COLO668 (cell line): ENCODE results near the gene HABP2.

Source experiments
- DNase-seq: peaks from one replicate; lab custom pipeline; 2025; ENCODE audit not compliant: unreplicated experiment; lab: John Stamatoyannopoulos, UW

Gene HABP2

GRCh38 chr10:113552701-113553100 lies at the start of gene HABP2:
Gene HABP2 (plus strand): TSS chr10:113553053. CDS start chr10:113553122, 69 bp downstream.
- peak; percentile 6 for DNase-seq

DNA sequence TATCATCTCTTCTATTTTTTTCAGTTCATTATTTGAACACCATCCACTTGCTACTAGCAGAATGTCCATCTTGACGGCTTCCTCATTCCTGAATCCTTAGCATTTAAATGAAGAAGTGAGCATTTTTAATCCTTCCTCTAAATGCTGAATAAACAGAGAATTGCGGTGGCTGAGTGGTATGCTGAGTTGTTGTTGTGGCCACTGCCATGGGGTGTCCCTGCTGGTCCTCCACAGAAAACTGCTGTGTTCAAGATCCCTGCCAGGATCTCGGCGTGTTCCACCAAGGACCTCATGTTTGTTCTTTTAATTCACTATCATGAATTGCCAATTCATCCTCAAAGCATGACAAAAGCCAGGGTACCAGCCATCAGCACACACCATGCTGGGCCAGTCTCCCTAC lies 48.9 kb upstream of the HABP2 start:
- no peak for DNase-seq

GRCh38 chr10:113504423-113504822 lies 48.4 kb upstream of the HABP2 start:
- no peak for DNase-seq

GRCh38 chr10:113506476-113506875 lies 46.4 kb upstream of the HABP2 start:
- no peak for DNase-seq

DNA sequence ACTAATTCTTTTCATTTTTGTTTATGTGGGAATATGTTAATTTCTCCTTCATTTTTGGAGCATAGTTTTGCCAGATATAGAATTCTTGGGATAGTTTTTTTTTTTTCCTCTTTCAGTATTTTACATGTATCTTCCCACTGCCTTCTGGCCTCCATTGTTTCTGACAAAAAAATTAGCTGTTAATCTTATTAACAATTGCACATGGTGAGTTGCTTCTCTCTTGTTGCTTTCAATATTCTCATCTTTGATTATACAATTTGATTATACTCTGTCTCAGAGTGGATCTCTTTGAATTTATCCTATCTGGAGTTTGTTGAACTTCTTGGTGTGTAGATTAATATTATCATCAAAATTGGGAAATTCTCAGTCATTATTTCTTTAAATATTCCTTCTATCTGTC lies 41.4 kb upstream of the HABP2 start:
- DNase-seq: no peak

GRCh38 chr10:113515161-113515560 lies 37.7 kb upstream of the HABP2 start:
- no peak for DNase-seq

DNA sequence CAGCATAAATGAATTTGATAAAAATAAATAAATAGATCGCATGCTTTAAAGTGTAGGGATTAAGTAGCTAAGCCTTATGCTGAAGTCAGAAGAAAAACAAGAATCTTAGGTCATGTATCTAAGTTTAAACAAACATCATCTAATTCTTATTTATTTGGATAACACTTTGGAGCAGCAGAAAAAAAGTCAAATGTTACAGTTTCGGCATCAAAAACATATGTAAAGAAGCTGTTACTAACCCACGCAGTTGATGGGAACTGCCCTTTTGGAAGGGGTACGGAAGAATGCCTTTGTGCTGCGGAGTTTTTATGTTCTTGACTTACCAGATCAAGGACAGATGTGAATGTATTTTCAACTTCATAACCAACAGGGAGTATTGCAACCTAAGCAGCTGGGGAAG lies 37.3 kb upstream of the HABP2 start:
- no peak for DNase-seq

DNA sequence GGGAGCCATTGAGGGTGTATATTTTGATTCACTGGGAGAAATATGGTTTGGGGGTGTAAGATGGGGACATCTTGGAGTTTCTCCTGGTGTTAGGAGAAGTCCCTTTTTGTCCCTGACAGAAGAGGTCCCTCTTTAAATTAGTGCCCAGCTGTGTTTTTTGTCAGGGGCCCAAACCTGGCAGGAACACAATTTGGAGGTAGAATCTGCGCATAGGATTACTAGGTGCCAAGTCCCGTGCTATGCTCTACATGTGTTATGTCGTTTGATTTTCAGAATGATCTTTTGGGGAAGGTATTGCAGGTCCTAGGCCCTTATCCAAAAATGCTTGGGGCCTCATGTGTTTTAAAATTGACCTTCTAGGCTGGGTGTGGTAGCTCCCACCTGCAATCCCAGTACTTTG lies 36.8 kb upstream of the HABP2 start:
- no peak for DNase-seq

- DNase-seq: no peak
These were observed 35.5 kb upstream of the HABP2 start for GRCh38 chr10:113517165-113517900.

- DNase-seq: no peak
These were observed 35.0 kb upstream of the HABP2 start for GRCh38 chr10:113517901-113518260.

DNA sequence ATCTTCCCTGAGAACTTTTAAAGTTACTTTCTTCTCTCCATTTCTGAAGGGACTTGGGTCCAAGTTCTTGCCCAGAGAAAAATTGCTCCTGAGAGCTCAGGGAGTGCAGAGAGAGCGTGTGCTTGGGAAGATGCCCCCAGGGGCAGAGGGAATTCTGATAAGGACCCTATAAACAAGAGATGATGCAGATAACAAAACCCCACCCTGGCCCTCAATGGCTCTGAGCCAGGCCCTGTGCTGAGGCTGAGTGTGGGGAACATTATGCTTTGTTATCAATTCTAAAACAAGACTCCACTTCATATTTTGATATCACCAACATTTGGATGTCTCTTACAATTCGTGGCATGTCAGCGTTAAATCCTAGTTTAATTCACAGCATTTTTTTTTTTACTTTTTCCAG lies 34.4 kb upstream of the HABP2 start:
- DNase-seq: no peak

DNA sequence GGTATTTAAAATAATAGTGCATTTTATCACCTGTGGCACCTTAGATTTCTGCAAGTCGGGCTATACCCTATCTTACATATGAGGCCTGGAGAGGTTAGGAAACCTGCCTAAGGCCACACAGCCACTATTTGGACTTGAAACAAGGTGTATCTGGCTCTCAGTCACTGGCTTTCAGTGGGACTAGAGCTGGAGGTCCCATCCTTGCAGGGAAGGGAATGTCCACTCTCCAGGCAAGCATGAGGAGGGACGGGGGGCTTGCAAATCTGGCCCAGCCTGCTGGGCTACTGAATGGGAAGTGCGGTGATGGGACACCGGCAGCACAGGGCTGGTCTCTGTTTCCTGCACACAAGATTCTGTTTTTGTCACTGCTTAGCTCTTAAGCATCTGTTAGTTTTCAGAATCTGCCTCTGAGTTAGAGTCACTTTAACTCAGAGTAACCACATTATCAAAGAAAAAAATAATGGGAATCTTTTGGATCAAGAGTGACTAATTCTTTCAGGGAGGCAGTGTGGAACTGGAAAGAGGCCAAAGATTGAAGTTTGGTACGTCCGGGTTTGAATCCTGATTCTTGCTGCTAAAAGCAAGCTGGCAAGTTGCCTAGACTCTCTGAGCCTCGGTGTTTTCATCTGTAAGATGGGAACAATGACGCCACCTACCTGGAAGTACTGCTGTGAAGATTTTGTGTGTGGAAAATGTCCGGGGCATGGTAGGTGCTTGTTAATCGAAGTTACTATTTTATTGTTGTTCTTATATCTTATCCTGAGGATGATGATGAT lies 33.8 kb upstream of the HABP2 start:
- DNase-seq: no peak

DNA sequence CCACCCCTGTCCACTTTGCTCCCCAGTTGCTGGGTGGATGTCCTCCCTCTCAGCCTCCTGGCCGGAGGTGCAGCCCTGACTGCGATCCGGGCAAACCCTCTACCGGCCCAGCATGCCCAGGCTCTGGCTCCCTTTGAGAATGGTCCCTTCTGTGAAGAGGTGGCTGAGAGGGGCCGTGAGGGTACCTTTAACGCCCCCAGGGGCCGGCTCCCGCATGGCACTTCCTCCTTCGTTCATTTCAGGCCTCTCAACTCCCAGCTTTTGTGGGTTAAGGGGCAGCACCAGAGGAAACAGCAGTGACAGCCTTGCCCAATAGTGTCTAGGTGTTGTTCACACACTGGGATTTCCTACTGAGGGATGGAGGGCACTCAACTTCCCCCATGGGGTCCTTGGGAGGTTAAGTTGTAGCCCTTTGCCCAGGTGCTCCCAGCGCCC lies 33.2 kb upstream of the HABP2 start:
- no peak for DNase-seq

- DNase-seq: no peak
These were observed 32.6 kb upstream of the HABP2 start for GRCh38 chr10:113520261-113520660.

GRCh38 chr10:113520690-113521474 lies 32.0 kb upstream of the HABP2 start:
- DNase-seq: peak; percentile 31

GRCh38 chr10:113521475-113521795 lies 31.4 kb upstream of the HABP2 start:
- DNase-seq: no peak

DNA sequence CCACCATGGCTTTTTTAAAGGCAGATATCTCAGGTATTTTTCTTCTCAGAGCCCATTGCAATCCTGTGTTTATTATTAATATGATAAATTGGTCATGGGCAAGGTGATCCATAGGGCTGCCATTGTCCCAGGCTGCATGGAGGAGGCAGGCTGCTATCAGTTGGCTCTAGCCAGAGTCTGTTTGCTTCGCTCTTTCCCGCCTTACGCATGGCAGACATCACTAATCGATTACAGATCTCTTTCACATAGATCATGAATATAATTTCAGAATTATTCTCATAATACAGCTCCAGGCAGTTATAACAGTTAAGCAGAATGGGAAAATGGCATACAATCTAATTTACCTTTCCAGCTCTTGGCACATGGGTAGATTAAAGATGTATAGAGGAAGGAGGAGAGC lies 30.4 kb upstream of the HABP2 start:
- no peak for DNase-seq

DNA sequence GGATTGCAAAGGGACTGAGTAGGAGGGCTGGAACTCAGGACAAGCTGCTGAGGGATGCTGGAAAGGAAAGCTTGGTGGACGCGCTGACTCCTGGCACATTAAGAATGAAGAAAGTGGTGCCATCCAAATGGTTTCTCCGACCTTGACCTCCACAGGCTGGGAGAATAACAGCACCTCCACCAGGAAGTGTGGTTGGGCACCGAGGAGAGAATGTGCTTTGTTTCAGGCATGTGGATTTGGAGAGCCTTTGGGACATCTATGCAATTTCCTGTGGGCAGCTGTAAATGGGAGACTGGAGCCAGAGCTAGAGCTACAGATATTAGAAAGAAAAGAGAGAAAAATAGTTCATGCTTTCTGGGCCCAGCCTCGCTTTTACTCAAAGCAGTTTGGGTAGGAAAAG lies 29.8 kb upstream of the HABP2 start:
- DNase-seq: no peak

- DNase-seq: no peak
These were observed 29.2 kb upstream of the HABP2 start for GRCh38 chr10:113523628-113524027.

DNA sequence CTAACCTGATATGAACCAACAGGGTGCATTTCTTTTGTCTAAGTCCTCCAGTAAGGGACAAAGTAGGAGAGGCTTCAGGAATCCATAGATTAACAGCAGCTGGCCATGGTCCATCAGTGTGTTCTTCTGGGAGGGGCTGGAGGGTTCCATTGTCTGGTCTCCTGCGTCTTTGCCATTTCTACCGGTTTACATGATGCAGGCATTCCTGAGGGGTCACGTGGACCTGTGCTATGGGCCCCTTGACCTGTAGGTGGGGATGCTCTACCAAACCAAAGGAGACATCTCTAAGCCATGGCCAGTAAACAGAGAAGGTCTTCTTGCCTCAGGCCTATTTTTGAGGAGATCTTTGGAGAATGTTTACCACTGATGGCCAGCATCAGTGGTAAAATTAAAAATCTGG lies 28.7 kb upstream of the HABP2 start:
- DNase-seq: no peak

DNA sequence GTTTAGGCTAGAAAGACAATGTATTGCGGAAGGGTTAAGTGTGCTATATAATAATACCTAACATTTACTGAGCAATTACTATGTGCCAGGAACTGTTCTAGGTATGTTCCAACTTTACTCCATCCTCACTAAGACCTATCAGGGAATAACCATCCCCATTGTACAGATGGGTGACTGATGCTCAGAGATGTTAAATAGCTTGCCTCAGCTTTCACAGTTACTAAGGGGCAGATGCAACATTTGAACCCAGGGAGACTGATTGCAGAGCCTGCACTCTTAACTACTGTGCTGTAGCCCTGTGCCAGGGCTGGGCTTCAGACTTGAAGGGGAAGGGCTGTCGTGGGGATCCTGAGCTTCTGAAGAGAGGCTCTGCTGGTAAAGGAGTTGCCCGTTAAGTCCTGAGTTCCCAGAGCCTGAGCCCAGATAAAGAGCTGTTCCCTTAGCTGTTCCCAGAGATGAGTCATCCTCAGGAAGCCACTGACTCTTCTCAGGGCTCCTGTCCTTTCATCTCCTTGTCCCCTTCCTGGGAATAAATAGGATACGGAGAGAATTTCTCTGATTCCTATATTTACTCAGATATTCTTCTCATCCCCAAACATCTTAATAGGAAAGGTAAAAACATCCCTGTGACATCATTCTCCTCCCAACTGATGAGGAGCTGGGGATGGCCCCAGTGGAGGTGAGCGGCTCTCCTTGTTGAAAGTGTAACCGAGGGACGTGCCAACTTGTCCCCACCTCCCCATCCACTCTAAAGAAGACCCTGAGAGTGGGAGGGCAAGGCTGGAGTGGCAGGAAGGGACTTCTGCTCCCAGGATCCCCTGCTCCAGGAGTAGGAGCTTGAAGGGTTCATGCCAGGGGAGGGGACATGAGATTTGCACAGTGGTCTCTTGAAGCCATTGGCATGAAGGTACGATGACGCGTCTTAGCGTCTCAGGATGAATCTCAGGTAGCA lies 28.0 kb upstream of the HABP2 start:
- no peak for DNase-seq
